ENCODE measurements around the gene TMEM45B. TPM values are rescaled to one million over a fixed set of nuclear protein-coding genes. Genes with fewer than 3 reads are reported as not detected.

The TMEM45B gene
- total and polyA plus RNA-seq, 2 experiments from 2014 or later, result 0.11 to 0.38 TPM

DNA sequence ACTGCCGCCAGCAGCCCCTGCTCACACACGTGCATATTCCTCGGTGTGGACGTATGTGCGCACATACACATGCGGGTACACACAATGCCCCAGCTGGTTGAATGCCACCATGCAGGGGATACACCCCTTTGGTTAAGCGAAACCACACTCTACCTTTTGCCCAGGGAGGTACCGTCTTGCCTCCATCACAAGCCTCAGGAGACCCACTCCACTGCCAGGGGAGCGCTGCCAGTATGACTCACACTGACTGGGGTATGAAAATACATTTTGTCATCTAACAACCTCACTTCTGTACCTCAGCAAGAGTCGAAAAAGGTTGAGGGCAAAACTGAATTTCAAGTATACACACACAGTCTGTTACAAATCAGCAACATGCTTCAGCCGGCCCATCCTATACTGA, 39.4 kb downstream of the TMEM45B start:
- Histone ChIP-seq H3K4me3 (no peak overlapping the region), H3K4me2 (no peak overlapping the region), H3K4me1 (ENCODE audit: insufficient read depth) (no peaks in the 10 kb centered on the region), H2AFZ (no peak overlapping the region), H3K27me3 (ENCODE audit: insufficient read depth) (no peaks in the 10 kb centered on the region), H3K36me3 (ENCODE audit: insufficient read depth) (no peaks in the 10 kb centered on the region), H3K27ac (ENCODE audit: low read depth) (no peak overlapping the region), H4K20me1 (replicated peaks; ENCODE audit: insufficient read depth) (0 out of 2 replicates have a peak, but pooled peaks cover 5% of the 10 kb centered on the region), H3K79me2 (replicated peaks; ENCODE audit: insufficient read depth) (no peaks in the 10 kb centered on the region), H3K9me2 (ENCODE audit: insufficient read depth) (no peaks in the 10 kb centered on the region), H3F3A (replicated peaks; ENCODE audit: low read depth) (no peaks in the 10 kb centered on the region)
- no peak for TF ChIP-seq STAT1 (IDR thresholded peaks at IDR 0.05; ENCODE audit: unreplicated experiment)
- TF ChIP-seq, protein P1, sequence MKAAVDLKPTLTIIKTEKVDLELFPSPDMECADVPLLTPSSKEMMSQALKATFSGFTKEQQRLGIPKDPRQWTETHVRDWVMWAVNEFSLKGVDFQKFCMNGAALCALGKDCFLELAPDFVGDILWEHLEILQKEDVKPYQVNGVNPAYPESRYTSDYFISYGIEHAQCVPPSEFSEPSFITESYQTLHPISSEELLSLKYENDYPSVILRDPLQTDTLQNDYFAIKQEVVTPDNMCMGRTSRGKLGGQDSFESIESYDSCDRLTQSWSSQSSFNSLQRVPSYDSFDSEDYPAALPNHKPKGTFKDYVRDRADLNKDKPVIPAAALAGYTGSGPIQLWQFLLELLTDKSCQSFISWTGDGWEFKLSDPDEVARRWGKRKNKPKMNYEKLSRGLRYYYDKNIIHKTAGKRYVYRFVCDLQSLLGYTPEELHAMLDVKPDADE (IDR thresholded peaks at IDR 0.05), result no peak
- no peak for TF ChIP-seq POLR2AphosphoS5 (IDR thresholded peaks at IDR 0.05; ENCODE audit: low read depth)
- TF ChIP-seq, protein P2, sequence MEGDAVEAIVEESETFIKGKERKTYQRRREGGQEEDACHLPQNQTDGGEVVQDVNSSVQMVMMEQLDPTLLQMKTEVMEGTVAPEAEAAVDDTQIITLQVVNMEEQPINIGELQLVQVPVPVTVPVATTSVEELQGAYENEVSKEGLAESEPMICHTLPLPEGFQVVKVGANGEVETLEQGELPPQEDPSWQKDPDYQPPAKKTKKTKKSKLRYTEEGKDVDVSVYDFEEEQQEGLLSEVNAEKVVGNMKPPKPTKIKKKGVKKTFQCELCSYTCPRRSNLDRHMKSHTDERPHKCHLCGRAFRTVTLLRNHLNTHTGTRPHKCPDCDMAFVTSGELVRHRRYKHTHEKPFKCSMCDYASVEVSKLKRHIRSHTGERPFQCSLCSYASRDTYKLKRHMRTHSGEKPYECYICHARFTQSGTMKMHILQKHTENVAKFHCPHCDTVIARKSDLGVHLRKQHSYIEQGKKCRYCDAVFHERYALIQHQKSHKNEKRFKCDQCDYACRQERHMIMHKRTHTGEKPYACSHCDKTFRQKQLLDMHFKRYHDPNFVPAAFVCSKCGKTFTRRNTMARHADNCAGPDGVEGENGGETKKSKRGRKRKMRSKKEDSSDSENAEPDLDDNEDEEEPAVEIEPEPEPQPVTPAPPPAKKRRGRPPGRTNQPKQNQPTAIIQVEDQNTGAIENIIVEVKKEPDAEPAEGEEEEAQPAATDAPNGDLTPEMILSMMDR (conservative IDR thresholded peaks at IDR 0.05; ENCODE audit: low read depth in 2 of 2), result no peak
- TF ChIP-seq ZNF331 (CRISPR knock-in tag; IDR thresholded peaks at IDR 0.05; ENCODE audit: low read depth), result no peak
- TF ChIP-seq, protein P3, sequence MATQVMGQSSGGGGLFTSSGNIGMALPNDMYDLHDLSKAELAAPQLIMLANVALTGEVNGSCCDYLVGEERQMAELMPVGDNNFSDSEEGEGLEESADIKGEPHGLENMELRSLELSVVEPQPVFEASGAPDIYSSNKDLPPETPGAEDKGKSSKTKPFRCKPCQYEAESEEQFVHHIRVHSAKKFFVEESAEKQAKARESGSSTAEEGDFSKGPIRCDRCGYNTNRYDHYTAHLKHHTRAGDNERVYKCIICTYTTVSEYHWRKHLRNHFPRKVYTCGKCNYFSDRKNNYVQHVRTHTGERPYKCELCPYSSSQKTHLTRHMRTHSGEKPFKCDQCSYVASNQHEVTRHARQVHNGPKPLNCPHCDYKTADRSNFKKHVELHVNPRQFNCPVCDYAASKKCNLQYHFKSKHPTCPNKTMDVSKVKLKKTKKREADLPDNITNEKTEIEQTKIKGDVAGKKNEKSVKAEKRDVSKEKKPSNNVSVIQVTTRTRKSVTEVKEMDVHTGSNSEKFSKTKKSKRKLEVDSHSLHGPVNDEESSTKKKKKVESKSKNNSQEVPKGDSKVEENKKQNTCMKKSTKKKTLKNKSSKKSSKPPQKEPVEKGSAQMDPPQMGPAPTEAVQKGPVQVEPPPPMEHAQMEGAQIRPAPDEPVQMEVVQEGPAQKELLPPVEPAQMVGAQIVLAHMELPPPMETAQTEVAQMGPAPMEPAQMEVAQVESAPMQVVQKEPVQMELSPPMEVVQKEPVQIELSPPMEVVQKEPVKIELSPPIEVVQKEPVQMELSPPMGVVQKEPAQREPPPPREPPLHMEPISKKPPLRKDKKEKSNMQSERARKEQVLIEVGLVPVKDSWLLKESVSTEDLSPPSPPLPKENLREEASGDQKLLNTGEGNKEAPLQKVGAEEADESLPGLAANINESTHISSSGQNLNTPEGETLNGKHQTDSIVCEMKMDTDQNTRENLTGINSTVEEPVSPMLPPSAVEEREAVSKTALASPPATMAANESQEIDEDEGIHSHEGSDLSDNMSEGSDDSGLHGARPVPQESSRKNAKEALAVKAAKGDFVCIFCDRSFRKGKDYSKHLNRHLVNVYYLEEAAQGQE (IDR thresholded peaks at IDR 0.05; ENCODE audit: unreplicated experiment), result no peak
- TF ChIP-seq NANOG (IDR thresholded peaks at IDR 0.05; ENCODE audit: borderline replicate concordance), result no peak
- no peak for TF ChIP-seq EZH2 (IDR thresholded peaks at IDR 0.05; ENCODE audit: low read depth, unreplicated experiment)
- TF ChIP-seq EZH2phosphoT487 (IDR thresholded peaks at IDR 0.05; ENCODE audit: unreplicated experiment), result no peak
- no peak for TF ChIP-seq CREB1 (CRISPR knock-in tag; IDR thresholded peaks at IDR 0.05; ENCODE audit: low read depth)
- no peak for TF ChIP-seq ZNF114 (CRISPR knock-in tag; IDR thresholded peaks at IDR 0.05)
- no peak for TF ChIP-seq JUNB (IDR thresholded peaks at IDR 0.05; ENCODE audit: unreplicated experiment)
- TF ChIP-seq, protein P4, sequence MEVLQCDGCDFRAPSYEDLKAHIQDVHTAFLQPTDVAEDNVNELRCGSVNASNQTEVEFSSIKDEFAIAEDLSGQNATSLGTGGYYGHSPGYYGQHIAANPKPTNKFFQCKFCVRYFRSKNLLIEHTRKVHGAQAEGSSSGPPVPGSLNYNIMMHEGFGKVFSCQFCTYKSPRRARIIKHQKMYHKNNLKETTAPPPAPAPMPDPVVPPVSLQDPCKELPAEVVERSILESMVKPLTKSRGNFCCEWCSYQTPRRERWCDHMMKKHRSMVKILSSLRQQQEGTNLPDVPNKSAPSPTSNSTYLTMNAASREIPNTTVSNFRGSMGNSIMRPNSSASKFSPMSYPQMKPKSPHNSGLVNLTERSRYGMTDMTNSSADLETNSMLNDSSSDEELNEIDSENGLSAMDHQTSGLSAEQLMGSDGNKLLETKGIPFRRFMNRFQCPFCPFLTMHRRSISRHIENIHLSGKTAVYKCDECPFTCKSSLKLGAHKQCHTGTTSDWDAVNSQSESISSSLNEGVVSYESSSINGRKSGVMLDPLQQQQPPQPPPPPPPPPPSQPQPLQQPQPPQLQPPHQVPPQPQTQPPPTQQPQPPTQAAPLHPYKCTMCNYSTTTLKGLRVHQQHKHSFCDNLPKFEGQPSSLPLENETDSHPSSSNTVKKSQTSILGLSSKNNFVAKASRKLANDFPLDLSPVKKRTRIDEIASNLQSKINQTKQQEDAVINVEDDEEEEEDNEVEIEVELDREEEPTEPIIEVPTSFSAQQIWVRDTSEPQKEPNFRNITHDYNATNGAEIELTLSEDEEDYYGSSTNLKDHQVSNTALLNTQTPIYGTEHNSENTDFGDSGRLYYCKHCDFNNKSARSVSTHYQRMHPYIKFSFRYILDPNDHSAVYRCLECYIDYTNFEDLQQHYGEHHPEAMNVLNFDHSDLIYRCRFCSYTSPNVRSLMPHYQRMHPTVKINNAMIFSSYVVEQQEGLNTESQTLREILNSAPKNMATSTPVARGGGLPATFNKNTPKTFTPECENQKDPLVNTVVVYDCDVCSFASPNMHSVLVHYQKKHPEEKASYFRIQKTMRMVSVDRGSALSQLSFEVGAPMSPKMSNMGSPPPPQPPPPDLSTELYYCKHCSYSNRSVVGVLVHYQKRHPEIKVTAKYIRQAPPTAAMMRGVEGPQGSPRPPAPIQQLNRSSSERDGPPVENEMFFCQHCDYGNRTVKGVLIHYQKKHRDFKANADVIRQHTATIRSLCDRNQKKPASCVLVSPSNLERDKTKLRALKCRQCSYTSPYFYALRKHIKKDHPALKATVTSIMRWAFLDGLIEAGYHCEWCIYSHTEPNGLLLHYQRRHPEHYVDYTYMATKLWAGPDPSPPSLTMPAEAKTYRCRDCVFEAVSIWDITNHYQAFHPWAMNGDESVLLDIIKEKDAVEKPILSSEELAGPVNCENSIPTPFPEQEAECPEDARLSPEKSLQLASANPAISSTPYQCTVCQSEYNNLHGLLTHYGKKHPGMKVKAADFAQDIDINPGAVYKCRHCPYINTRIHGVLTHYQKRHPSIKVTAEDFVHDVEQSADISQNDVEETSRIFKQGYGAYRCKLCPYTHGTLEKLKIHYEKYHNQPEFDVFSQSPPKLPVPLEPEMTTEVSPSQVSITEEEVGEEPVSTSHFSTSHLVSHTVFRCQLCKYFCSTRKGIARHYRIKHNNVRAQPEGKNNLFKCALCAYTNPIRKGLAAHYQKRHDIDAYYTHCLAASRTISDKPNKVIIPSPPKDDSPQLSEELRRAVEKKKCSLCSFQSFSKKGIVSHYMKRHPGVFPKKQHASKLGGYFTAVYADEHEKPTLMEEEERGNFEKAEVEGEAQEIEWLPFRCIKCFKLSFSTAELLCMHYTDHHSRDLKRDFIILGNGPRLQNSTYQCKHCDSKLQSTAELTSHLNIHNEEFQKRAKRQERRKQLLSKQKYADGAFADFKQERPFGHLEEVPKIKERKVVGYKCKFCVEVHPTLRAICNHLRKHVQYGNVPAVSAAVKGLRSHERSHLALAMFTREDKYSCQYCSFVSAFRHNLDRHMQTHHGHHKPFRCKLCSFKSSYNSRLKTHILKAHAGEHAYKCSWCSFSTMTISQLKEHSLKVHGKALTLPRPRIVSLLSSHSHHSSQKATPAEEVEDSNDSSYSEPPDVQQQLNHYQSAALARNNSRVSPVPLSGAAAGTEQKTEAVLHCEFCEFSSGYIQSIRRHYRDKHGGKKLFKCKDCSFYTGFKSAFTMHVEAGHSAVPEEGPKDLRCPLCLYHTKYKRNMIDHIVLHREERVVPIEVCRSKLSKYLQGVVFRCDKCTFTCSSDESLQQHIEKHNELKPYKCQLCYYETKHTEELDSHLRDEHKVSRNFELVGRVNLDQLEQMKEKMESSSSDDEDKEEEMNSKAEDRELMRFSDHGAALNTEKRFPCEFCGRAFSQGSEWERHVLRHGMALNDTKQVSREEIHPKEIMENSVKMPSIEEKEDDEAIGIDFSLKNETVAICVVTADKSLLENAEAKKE (CRISPR knock-in tag; IDR thresholded peaks at IDR 0.05), result no peak
- Mint-ChIP-seq H3K9me3 (no peaks in the 10 kb centered on the region), H3K4me3 (no peak overlapping the region), H3K4me1 (0 out of 3 replicates have a peak, but pooled peaks cover 2% of the 10 kb centered on the region), H3K36me3 (ENCODE audit: low read depth) (peaks cover 3% of the 10 kb centered on the region; the same call in 2 of the 3 replicates), H3K27ac (no peak overlapping the region), H3K27me3 (ENCODE audit: insufficient read depth, low read depth, poor library complexity) (peaks cover 5% of the 10 kb centered on the region)
- DNase-seq (ENCODE audit: low spot score) (no peak), ATAC-seq (no peak)

Data from GM23338 (cell line).